NCI-H2171 (cell line): ENCODE data around the gene PIP4K2A.

ENCODE experiments used
- DNase-seq: peaks from one replicate; lab custom pipeline; 2025; lab: John Stamatoyannopoulos, UW

The PIP4K2A gene

DNA sequence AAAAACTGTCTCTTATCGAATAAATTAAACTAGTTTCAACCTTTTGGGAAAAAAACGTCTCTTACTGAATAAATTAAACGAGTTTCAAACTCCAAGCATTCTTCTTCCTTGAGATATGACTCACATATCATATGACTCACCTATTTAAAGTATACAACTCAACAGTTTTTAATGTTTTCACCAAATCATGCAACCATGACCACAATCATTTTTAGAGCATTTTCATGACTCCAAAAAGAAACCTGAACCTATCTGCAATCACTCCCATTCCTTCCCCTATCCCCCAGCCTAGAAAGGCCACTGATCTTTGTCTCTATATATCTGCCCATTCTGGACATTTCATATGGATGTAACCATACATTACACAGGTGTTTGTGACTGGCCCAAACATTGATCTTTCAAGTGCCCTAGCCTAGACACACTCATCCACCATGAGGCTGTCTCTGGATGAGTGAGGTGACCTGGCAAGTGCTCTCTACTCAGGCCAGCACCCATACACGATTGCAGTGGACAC is 115.3 kb downstream of the PIP4K2A start:
- no peak for DNase-seq

DNA sequence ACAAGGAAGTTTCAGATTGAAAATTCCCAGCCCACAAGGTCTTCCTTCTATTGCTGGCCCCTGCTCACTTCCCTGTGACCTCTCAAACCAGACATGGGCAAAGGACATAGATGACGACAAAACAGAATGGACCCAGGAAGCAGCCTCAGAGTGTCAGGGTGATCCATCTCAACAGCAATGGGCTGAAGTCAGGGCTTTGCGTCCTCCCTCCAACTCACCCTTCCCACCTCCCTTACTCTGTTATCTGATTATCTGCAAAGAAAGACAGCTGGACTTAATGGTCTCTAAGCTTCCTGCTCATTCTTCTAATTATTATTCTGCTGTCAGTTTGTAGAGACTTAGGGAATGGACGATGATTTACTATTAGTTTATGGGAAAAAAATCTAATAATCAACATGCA is 115.9 kb downstream of the PIP4K2A start:
- DNase-seq = no peak

DNA sequence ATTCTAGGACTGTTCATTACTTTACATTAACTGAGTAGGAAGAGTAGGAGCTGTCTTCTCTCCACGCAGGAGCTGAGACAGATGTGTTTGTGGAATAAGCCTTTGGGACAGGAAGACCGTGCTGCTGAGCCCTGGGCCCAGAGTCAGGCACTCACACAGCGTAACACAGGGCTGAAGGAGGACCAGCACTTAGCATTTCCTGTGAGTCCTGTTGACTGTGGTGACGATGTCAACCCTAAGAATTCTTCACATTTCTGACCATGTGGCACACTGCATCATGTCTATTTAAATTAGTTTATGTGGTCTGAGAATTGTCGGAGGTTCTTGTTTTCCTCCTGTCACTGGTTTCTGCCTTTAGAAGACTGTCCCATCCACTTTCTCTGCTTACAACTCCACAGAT is 117.2 kb downstream of the PIP4K2A start:
- DNase-seq = no peak

DNA sequence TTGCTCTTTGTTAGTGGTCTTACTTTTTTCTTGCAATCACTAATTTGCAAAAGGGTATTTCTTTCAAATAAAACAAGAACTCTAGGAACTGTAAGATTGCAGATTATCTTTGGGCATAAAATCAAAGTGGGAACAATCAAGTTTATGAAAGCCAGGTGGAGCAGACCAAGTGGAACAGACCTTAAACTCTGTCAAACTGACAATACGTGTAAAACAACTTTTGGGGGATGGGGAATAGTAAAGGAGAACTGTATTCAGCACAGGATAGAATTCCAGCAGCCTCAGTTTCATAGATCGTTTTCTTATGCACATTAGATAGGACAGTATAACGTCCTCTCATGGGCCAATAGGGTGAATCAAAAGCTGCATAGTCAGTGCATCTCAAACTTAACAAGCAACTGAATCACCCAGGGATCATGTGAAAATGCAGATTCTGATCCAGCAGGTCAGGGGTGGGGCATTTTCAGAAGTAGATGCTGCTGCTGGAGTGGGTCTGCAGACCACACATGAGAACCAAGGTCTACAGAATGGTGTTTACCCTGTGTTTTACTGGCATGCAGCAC is 120.7 kb downstream of the PIP4K2A start:
- DNase-seq = no peak

DNA sequence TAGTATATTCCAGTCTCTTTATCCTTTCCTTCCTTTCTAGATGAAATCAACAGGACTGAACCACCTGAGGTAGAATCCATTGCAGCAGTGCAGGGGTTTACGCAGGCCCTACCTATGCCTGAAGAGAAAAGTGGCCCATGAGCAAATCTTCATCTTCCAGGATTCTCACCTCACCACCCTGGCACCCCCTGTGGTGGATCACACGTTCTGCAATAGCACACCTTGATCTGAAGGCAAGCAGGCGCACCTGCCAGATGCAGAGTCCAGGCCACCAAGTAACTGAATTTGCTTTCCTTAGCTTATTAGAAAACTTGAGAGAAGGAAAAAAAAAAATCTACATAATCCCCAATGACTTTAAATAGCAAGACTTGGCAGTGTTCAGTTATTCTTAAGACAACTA is 121.4 kb downstream of the PIP4K2A start:
- DNase-seq = no peak

DNA sequence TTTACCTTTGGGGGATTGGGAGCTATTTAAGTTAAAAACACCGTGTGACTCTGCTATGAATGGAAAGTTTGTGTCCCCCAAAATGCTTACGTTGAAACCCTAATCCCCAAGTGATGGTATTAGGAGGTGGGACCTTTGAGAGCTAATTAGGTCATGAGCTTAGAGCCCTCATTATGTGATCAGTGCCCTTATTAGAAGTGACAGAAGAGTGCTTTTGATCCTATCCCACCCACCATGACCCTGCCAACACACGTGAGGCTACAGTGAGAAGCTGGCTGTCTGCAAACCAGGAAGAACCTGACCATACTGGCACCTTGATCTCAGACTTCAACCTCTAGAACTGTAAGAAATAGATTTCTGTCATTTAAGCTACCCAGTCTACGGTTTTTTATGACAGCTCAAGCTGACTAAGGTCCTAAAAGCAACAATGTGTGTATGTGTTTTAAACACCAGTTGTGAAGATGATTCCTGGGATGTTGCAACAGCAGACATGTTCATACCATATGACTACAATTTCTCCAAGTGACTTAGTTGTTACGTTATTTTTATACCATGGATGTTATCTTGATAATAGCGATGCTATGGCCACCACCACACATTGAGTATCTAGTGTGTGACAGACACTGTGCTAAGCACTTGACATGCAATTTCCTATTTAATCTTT is 124.4 kb downstream of the PIP4K2A start:
- DNase-seq = no peak

DNA sequence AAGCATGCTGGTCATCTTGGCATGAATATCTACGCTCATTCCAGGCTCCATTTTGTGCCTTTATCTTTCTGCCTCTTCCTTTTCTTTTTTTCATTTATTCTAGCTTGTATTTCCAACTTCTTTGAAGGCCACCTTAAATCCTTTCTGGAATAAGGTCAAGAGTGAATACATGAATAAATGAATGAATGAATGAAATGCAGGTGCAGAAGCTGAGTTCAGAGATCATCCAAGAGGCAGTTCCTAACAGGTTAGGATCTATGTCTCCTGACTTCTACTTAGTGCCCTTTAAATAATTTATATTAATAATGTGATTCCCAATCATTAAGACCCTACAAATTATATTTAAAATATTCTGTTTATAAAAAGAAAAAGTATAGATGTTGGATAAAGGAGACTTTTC is 125.9 kb downstream of the PIP4K2A start:
- no peak for DNase-seq

DNA sequence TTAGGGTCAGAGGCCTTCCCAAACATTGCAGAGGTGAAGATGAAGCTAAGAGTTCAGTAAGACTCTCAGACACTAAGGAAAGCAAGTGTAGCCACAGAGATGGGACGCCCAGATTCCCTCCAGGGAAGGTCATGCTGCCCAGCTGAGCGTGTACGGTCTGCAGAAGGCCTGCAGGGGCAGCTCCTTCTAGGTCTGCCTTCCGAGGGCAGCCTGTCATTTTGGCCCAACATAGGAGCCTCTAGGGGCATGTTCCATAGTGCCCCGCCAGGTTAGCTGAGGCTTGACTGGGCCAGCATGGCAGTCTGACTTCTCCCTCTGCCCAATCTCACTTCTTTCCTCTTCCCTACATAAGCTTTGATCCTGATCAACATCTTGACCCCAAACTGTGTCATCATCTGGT is 130.7 kb downstream of the PIP4K2A start:
- no peak for DNase-seq

DNA sequence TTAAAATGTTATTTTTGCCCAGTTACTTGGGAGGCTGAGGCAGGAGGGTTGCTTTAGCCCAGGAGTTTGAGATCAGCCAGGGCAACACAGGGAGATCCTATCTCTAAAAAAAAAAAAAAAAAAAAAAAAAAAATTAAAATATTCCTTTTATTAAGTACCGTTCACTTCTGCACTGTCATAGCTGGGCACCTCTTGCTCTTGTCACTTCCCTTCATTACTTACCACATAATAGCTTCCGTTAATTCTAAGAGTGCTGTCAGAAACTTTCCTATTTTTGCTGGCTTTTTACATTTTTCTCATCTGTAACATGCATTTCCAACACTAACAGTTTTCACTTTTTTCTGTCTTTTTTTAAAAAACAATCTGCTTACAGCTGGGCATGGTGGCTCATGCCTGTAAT is 132.9 kb downstream of the PIP4K2A start:
- no peak for DNase-seq

DNA sequence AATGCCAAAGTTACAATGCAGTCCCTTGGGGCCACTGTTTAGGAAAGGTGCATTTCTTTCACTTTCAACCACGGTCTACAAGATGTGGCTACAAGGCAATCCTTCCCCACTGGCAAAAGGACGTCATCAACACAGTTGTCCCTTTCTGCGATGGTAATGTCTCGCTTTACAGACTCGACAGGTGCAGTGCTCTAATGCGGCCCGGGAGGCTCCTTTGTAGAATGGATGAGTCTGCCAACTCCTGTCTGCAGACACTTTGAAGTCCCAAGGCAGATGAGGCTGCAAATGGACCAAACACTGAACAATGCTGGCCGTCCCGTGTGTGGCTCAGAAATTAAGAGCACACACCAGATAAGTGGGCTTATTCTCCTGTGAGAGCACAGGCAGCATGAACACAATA is 133.7 kb downstream of the PIP4K2A start:
- DNase-seq = no peak

DNA sequence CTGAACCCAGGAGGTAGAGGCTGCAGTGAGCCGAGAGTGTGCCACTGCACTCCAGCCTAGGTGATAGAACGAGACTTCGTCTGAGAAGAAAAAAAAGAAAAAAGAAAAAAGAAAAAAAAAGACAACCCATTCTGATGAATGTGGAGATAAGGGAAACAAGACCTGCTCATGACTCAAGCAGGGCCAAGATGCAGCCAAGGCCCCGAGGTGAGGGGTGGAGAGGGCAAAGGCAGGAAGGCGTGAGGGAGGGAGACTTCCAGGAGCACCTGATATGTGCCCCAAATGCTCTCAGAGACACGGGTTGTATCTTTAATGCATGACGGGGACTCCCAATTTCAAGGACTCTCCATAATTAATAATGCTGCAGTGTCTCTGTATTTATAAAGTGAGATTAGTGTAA is 134.6 kb downstream of the PIP4K2A start:
- DNase-seq = no peak

DNA sequence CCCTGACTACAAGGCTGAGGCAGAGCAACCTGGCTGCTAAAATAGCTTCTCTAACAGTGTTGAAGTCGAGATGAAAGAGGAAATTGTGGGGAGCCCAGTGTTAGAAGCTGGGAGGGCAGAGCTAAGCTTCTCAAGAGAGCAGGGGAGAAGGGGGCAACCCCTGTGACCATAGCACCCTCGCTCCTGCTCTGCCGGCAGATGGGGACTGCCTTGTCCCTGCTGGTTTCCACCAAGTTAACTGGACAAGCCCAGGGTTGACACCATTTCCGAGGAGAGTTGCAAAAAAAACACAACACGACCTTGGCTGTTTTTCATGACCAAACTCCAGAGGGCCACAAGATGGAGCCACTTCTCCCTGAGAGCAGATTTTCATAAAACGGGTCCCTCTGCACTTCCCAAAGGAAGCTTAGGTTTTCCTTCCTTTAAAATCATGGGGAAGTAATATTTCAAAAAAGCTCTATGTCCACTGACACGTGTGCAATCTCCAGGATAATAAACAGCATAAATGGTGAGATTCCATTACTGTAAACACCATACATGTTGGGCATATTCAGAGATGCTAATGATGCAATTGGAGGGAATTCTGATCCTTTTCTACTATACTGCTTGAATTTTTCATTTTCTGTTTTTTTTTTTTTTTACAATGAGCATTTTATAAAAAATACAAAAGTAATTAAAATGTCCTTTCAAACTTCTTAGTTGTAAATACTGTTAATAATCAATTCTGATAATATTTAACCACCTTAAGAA is 140.4 kb downstream of the PIP4K2A start:
- DNase-seq = no peak

DNA sequence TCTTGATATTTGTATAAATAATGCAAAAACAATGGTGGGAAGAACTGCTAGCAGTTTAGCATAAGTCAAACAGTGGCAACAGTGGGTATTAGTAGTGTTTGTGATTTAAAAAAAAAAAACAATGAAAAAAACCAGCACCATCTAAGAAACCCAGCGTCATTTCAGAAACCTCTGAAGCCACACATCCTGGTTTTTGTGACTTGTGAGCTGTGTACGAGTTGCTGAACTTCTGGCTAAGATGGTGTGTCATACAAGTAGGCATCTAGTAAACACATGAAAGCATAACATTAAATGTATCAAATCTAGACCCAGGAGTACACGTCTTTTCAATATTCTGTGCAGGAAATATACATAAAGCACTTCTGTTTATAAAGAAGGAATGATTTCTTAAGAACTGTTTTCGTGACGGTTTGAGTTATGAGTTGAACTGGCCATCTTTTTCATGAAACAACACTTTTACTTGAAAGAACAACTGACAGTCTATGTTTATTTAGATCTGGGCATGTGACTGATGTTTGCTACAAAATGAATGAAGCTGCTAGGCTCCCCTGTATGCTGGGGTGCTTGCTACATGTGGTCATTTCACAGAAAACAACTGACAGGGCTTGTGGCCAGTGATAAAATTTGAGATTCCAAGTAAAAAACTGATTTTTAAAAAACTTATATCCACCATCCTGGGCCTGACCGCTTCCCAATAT is 143.5 kb downstream of the PIP4K2A start:
- DNase-seq = no peak

DNA sequence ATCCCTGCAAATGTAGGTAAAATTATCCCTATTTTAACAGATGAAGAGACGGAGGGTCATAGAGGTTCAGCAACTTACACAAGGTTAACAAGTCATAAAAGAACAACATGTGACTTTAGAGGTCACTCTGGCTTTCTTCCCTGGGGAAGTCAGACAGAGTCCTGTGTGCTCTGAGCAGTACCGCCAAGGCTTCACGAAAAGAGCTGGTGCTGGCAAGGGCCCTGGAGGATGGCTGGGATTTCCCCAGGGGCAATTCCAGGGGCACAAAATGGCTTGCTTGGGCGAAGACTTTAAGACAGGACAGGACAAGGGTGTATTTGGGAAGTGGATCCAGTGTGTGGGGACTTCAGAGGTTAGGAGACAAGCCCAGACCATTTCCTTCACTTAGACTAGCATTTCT is 144.1 kb downstream of the PIP4K2A start:
- no peak for DNase-seq

DNA sequence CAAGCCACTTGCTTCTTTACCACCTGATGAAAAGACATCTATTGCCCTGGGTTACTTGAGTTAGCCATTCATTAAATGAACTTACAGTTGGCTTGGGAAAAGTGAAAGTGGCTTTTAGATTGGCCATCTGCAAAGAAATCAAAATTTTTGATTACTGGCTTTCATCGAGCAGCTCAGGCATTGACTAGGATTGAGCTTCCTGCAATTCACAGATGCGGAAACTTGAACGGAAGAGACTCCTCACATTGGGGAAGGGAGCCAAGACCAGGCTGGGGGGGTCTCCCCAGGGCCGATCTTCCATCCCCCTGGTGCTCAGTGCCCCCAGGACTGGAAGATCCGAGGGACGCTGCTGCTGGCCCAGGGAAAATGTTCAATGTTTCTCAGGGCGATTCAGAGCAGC is 145.4 kb downstream of the PIP4K2A start:
- no peak for DNase-seq

DNA sequence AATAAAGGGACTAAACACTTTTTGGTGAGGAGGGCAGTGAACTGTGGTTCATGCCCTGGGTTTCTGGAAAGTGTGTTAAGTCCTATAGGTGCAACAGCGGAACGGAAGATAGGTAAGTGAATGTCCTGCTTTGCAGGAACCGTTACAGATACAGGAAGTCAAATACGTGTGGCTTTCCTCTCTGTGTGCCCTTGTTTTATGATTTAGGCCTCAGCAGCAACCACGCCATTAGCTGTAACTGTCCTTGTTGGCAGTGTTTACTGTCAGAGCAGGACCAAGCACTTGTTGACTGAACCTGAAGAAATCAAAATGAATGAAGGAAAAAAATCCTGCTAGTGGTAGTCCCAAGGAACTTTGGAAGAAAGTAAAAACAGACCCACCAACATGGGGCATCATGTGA is 150.3 kb downstream of the PIP4K2A start:
- no peak for DNase-seq

DNA sequence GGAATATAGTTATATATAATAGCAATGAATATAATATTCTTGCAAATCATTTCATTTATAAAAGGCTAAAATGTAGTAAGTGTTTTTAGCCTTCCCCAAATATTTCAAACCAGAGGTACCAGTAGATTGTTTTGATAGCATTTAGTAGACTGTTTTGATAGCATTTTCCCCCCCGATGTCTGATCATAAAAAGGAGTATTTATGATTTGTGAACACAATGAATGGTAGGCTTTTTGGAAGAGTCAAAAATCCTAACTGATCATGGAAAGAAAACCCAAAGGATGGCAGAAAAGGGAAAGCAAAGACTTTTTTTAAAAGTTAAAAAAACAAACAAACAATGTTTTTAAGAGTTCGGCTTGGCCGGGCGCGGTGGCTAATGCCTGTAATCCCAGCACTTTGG is 152.5 kb downstream of the PIP4K2A start:
- DNase-seq = no peak

DNA sequence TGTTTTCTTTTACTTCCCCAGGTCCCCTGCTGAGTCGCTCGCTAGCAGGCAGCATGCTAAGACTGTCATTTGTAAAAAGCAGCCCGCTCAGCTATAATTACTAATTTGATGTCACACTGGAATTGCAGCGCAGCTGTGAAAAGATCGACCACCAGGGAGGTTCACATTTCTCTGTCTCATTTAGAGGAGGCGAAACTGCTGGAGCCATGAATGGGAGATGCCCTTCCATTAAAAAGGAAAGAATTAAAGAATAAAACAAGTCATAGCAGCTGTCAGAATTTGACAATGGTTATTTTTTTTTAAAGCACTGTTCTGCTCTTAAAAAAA is 153.5 kb downstream of the PIP4K2A start:
- DNase-seq = no peak

DNA sequence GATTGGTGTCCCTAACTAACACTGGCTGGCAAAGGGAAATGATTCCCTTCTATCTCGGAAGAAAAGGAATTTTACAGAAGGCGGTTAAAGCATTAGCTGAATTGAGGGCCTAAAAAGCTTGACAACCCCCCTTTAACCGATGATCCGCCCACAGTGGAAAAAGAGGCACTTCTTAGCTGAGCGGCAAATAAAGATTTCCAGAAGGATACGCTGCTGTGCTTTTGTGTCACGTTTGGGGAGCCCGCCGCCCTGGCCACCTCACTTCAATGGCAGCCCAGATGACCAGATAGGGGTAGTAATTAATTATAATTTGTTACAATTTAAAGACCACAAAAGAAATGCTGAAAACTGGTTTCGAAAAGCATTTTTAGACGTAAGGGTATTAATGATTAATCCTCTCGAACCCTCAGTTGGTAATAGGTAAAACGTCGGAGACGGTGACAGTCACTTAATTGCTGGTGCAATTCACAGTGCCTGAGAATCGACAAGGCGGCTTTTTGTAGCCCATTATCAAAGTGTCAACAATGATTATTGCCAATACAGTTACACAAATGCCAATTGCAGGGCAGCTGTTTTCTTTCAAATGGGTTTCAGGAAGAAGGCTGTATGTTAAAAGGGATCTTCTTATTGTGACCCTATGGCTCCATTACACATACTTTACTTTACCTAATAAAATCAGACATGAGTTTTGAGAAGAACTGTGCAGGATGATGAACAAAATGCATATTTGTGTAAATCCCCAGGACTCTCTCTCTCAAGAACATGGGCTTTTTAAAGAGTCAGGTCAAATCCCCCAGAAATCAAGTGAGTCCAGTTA is 154.1 kb downstream of the PIP4K2A start:
- no peak for DNase-seq

DNA sequence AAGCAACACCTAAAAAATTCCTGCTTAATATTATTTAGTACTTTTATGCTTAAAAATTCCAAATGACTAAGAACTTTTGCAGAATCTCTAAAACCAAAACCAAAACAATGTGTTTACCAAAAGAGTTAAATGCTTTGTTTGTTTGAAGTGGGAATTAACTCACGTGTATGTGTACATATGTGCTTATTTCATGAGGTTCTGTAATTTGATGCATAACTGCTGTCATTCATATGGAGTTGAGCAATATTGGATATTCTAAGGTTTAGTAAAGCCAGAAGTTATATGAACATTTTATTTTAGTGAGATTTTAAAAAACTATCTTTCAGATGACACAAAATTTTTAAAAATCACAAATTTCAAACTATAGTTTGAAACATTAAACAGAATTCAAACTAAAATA is 157.1 kb downstream of the PIP4K2A start:
- no peak for DNase-seq

DNA sequence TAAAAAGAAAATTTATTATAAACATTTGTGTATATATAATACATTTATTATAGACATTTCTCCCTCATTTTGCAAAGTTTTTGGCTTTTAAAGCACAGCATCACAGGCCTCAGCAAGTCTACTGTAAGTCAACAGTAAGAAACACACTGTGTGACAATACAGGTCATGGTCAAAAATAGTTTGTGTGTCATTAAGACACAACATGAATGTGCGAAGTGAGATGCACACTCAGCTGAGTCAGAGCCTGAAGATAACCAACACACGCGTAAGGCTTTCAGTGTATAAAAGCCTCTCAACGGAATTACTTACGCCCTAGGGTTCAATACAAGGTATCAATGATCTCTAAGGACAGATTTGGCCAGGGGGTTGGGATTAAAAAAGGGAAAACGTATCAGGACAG is 157.6 kb downstream of the PIP4K2A start:
- DNase-seq = no peak
